GM13977 (cell line): ENCODE data around the gene ZNF217.
"Not testable (repeated sequence)": the region's sequence is repeated elsewhere in the genome, so short reads cannot be mapped to it uniquely, and the experiment has no call there.

ENCODE experiments used
- DNase-seq: peaks from one replicate; pipeline ENCODE4 v3.0.0; 2012; ENCODE audit warnings: low spot score
- in situ Hi-C: fragments of 300-500 bp; cut with MboI; formaldehyde crosslinking; loops from one replicate; pipeline ENCODE4 v1.12.0; 2022; ENCODE audit warnings: low sequenced_read_pairs, low pct_unique_long_range_greater_than_20kb, mixed read lengths, inconsistent platforms; ENCODE audit not compliant: unreplicated experiment
- TF ChIP-seq, protein P1 (sequence below): IDR thresholded peaks from 2 replicates; pipeline ENCODE4 v1.5.1; 2012; ENCODE audit warnings: mild to moderate bottlenecking, control low read depth; ENCODE audit not compliant: insufficient read depth; ENCODE audit errors: extremely low read depth, missing control alignments

Gene ZNF217

DNA sequence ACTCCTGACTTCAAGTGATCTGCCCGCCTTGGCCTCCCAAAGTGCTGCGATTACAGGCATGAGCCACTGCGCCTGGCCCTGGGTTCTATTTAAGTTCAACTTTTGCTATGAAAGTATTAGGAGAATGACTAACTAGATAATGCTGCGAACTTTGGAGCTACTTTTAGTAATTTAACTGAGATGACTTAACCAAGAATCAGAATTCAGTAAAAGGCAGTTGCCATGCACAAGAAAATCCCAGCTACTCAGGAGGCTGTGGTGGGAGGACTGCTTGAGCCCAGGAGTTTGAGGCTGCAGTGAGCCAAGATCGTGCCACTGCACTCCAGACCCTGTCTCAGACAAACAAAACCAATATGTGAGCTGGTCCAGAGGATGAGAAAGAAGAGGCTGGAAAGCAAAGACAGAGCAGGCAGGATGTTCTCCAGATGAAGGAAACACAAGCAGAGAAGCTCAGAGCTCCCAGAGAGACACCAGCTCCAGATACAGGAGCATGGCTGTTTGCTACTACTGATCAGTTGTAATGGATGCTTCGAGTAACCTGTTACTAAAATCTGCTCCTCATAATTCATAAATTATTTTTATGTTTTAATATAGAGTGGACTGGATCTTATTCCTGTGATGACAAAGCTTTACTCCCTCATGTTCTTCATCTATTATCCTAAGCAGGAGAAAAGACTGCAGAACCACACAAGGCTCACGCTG lies 23.9 kb downstream of the ZNF217 start:
- in situ Hi-C loops = loop anchor here (10.0 to 25.0 kb wide), 3 partner anchors 495 to 1068 kb away; no protein-coding TSS in a partner anchor
- no peak for DNase-seq
- TF ChIP-seq, protein P1, sequence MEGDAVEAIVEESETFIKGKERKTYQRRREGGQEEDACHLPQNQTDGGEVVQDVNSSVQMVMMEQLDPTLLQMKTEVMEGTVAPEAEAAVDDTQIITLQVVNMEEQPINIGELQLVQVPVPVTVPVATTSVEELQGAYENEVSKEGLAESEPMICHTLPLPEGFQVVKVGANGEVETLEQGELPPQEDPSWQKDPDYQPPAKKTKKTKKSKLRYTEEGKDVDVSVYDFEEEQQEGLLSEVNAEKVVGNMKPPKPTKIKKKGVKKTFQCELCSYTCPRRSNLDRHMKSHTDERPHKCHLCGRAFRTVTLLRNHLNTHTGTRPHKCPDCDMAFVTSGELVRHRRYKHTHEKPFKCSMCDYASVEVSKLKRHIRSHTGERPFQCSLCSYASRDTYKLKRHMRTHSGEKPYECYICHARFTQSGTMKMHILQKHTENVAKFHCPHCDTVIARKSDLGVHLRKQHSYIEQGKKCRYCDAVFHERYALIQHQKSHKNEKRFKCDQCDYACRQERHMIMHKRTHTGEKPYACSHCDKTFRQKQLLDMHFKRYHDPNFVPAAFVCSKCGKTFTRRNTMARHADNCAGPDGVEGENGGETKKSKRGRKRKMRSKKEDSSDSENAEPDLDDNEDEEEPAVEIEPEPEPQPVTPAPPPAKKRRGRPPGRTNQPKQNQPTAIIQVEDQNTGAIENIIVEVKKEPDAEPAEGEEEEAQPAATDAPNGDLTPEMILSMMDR = no peak

DNA sequence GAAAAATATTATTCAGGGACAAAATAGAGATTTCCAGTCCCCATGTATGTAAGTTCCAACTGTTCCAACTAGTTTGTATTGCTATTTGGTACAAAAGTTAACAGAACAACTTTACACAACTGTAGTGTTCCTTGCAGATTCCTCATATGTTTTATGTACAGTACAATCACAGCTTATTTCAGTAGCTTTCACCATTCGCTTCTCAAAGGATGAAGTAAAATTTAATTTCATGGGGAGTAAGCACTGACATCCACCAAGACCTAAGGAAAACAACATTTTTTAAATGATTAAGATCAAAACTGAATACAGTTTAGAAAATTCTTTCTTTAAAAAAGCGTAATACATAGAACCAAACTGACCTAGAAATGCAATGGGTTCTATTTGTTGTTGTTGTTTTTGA lies 24.6 kb downstream of the ZNF217 start:
- no peak for DNase-seq
- TF ChIP-seq, protein P1 = no peak
- in situ Hi-C loops = loop anchor here (25.0 kb wide), 2 partner anchors 618 to 1068 kb away; no protein-coding TSS in a partner anchor

DNA sequence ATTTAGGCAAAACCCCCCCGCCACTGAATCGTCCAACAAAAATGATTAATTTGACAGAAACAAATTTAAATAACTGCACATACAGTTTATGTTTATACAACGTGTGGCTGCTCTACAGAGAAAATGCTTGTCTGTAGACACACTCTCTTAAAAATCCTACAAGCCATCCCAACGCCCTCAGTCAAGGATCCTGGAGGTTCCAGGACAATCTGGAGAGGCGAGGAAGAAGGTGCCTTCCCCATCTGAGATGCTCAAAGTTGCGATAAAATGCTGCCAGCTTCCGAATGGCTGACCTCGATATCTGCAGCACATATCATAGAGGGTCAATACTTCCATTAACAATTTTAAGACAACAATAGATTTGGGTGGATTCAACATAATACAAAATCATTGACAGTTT lies 25.3 kb downstream of the ZNF217 start:
- TF ChIP-seq, protein P1 = no peak
- DNase-seq = no peak
- in situ Hi-C loops = loop anchor here (25.0 kb wide), 2 partner anchors 619 to 1069 kb away; no protein-coding TSS in a partner anchor

DNA sequence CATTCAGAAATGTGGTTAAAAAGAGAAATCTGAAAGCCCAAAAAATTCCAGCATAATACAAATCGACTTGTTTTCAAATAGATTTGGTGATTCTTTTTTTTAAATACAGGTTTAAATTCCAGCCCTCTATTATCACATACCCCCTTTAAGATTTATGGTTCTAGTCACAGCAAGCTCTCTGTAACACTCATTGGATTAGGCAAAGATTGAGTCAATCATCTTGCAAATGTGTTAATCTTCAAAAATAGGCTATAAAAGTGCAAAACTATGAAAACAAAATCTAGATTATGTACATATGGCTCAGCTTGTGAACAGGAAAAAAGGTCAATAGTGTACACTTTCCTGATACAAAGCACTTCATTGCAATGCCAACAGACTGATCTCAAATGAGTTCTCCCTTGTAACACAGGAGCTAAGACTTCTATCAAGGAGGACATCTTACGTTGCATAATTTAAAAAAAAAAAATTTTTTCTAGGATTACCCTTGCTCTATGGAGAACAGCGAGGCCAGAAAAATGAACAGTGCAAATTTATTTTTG lies 26.2 kb downstream of the ZNF217 start:
- TF ChIP-seq, protein P1 = no peak
- in situ Hi-C loops = loop anchor here (25.0 kb wide), 2 partner anchors 620 to 1070 kb away; no protein-coding TSS in a partner anchor

DNA sequence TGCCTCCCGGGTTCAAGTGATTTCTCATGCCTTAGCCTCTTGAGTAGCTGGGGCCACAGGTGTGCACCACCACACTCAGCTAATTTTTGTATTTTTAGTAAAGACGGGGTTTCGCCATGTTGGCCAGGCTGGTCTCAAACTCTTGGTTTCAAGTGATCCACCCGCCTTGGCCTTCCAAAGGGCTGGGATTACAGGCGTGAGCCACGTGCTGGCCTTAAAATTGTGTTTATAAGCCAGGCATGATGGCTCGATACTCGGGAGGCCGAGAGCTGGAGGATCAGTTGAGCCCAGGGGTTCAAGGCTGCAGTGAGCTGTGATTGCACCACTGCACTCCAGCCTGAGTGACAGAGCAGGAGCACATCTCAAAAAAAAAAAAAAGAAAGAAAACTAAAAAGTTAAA lies 27.0 kb downstream of the ZNF217 start:
- in situ Hi-C loops = loop anchor here (25.0 kb wide), 2 partner anchors 621 to 1071 kb away; no protein-coding TSS in a partner anchor
- not testable (repeated sequence) for DNase-seq

More for the DNA sequence above, 26.2 kb downstream of the ZNF217 start:
- no peak for DNase-seq

DNA sequence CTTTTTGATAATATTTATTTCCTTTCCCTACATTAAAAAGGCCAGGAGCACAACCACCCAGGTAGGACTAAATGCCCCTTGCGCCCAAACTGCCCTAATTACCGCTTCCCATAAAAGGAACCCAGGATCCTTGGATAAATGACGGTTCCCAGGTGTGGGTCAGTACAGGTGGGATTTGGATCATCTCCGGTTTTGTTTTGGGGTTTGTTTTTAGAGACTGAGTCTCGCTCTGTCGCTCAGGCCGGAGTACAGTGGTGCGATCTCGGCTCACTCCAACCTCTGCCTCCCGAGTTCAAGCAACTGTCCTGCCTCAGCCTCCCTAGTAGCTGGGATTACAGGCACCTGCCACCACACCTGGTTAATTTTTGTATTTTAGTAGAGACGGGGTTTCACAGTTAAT lies 28.4 kb downstream of the ZNF217 start:
- DNase-seq = no peak
- TF ChIP-seq, protein P1 = no peak
- in situ Hi-C loops = loop anchor here (25.0 kb wide), 2 partner anchors 622 to 1072 kb away; no protein-coding TSS in a partner anchor

DNA sequence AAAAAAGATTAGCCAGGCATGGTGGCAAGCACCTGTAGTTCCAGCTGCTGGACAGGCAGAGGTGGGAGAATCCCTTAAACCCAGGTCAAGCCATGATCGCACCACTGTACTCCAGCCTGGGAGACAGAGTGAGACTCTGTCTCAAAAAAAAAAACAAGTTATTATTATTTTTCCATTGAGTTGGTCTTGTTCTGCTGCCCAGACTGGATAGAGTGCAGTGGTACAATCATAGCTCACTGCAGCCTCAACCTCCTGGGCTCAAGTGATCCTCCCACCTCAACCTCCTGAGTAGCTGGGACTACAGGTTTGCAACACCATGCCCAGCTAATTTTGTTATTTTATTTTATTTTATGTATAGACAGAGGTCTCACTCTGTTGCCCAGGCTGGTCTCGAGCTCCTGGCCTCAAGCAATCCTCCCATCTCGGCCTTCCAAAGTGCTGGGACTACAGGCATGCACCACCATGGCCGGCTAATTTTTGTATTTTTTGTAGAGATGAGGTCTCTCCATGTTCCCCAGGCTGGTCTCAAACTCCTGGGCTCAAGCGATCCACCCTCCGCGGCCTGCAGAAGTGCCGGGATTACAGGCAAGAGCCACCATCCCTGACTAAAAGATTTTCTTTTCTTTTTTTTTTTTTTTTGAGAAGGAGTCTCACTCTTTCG lies 31.4 kb downstream of the ZNF217 start:
- in situ Hi-C loops = loop anchor here (25.0 kb wide), 2 partner anchors 625 to 1075 kb away; no protein-coding TSS in a partner anchor
- DNase-seq = not testable (repeated sequence)
